Heart left ventricle (tissue), 13 donors: Measurements from ENCODE around the gene TTLL5.

ENCODE experiments used
- CTCF ChIP-seq, 12 donors: fragments of 200-600 bp; sonication (generic) in 4 of 12; IDR thresholded peaks; one replicate each; pipeline versions ENCODE4 v1.5.0 to v1.8.0; 2018 to 2022; ENCODE audit warnings: antibody characterized with exemption in 12 of 12, mild to moderate bottlenecking in 5 of 12
- POLR2A ChIP-seq, 2 donors: fragments of 450-650 bp; IDR thresholded peaks; one replicate each; pipeline ENCODE4 v1.6.1; 2017; ENCODE audit warnings: antibody characterized with exemption in 2 of 2, mild to moderate bottlenecking in 2 of 2, moderate library complexity in 2 of 2
- donor health status: ischemic (EF 13 %, LVEDD 7.1; RV severe dilation, severe dysfunction).
- donor health status: DM: no; HTN: yes; CAD: no.
- donor health status: DM: no; HTN: no; CAD: no.
- donor health status: ischemic (EF 25% LVEDD 6.9; RV normal size, moderate dysfunction).
- donor health status: ischemic (EF 25% LVEDD 5.7; RV mildly dilated, moderate dysfunction).
- donor health status: ischemic (EF 35%, LVEDD 5.7; RV mildly dilated, moderate dysfunction).
- donor health status: nonischemic (EF 11% LVEDD 7.7; RV severe dilation, severe dysfunction).
- donor health status: DM: yes; HTN: yes; CAD: no.
- donor health status: PGD.
- donor health status: ischemic (EF 29% LVEDD 5.4; RV normal size, mild dysfunction).
- donor health status: nonischemic (EF 23%, LVEDD 6.1; RV moderate dilation, normal function).

- no peak for TF ChIP-seq CTCF (IDR thresholded peaks at IDR 0.05)
- TF ChIP-seq POLR2A (IDR thresholded peaks at IDR 0.05) = no peak
Observed at GRCh38 chr14:75885829-75886228, 224.8 kb downstream of the TTLL5 start.
